HG02759 (cell line): ENCODE data around the gene EAF2.

Experiments used
- ATAC-seq: cut with Tn5 transposase; IDR thresholded peaks from one replicate; pipeline ENCODE4 v1.9.1; 2021; ENCODE audit warnings: mild to moderate bottlenecking, moderate library complexity; ENCODE audit not compliant: unreplicated experiment

The EAF2 gene

GRCh38 chr3:121834671-121835464 lies at the start of gene EAF2, which contains the start of gene IQCB1:
Gene EAF2 (plus strand): TSS chr3:121835209. CDS start chr3:121835286, 77 bp downstream.
Gene IQCB1 (minus strand): TSS chr3:121835060. CDS start chr3:121828960, 6,100 bp downstream.
- peak; percentile 99 for ATAC-seq

GRCh38 chr3:121786485-121786884 lies 48.5 kb upstream of the EAF2 start:
- no peak for ATAC-seq

- ATAC-seq: no peak
Measured at GRCh38 chr3:121793078-121793477, 41.9 kb upstream of the EAF2 start.

- ATAC-seq: peak; percentile 45
Measured at GRCh38 chr3:121794264-121794983, 40.6 kb upstream of the EAF2 start.

- no peak for ATAC-seq
Measured at GRCh38 chr3:121796970-121797369, 38.0 kb upstream of the EAF2 start.

- no peak for ATAC-seq
Measured at GRCh38 chr3:121800906-121801305, 34.1 kb upstream of the EAF2 start.

GRCh38 chr3:121803771-121804320 lies 31.2 kb upstream of the EAF2 start:
- no peak for ATAC-seq

GRCh38 chr3:121809249-121809648 lies 25.8 kb upstream of the EAF2 start:
- ATAC-seq: peak; percentile 97

- no peak for ATAC-seq
Measured at GRCh38 chr3:121817753-121818152, 17.3 kb upstream of the EAF2 start.

- no peak for ATAC-seq
Measured at GRCh38 chr3:121818578-121818977, 16.4 kb upstream of the EAF2 start.

- no peak for ATAC-seq
Measured at GRCh38 chr3:121819236-121819635, 15.8 kb upstream of the EAF2 start.

GRCh38 chr3:121821421-121822199 lies 13.4 kb upstream of the EAF2 start:
- no peak for ATAC-seq

- ATAC-seq: no peak
Measured at GRCh38 chr3:121822973-121823372, 12.0 kb upstream of the EAF2 start.

GRCh38 chr3:121834157-121834670 lies 795 bp upstream of the EAF2 start:
- ATAC-seq: no peak

GRCh38 chr3:121835465-121835801 lies 424 bp downstream of the EAF2 start:
- ATAC-seq: no peak

- ATAC-seq: no peak
Measured at GRCh38 chr3:121836064-121836463, 1.1 kb downstream of the EAF2 start.

GRCh38 chr3:121836481-121836880 lies 1.5 kb downstream of the EAF2 start:
- ATAC-seq: no peak

GRCh38 chr3:121839962-121840361 lies 5.0 kb downstream of the EAF2 start:
- no peak for ATAC-seq

GRCh38 chr3:121844892-121845291 lies 9.9 kb downstream of the EAF2 start:
- no peak for ATAC-seq

- ATAC-seq: no peak
Measured at GRCh38 chr3:121852256-121852655, 17.2 kb downstream of the EAF2 start.

- no peak for ATAC-seq
Measured at GRCh38 chr3:121855555-121855954, 20.5 kb downstream of the EAF2 start.
